DMS153 treated with DMSO at 0.1 percent for 48 hours (cell line): ENCODE measurements around the gene GOLT1A.

Experiments used
- DNase-seq: peaks from one replicate; lab custom pipeline; 2025; ENCODE audit not compliant: unreplicated experiment; lab: John Stamatoyannopoulos, UW

Gene GOLT1A

DNA sequence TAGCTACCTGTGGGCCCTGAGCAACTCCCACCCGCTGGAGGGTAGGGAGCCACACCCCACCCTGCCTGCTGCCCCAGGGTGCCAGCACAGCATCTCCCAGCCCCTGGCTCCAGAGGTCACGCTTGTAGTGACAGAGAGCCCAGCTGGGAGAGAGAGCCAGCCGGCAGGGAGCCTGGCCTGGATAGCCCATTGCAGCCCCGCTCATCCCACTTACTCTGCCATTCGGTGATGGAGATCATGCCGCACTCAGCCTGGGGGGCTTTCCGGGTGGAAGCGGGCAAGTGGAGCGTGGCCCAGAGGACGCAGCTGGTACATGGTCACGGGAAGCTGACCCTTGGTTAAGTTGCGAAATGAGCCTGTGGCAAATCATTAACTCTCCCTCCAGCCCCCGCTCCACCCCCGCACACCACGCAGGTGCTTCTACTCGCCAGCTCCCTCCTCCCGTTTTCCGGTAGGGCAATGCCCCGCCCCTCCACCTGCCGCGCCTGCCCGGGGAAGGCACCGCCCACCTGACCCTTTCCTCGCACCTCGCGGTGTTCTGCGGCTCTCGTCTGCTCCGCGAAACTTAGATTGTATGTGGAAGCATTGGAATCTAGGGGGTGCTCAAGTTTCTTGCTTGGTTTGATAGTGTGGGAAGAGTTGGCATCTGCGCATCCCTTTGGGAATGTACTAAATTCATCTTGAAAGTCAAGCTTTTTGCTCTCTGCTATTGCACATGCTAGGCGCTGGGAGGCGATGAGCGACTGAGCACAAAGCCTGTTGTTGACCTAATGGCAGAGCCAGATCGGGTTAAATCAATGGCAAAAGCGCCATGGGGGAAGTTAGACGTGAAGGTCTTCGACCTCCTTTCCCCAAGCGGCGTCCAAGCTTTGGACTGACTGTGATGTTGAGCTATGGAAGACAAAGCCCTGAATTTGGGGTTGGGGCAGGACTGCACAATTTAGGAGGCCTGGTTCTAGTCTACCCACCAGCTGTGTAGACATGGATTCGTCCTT lies at the start of gene GOLT1A:
GOLT1A (minus strand) TSS at position 321 of the 995 bp plus-strand sequence; CDS start at position 239, 82 bp downstream.
- DNase-seq = peak; percentile 92

- DNase-seq = no peak
Observed at GRCh38 chr1:204263254-204263910, 49.6 kb upstream of the GOLT1A start.

DNA sequence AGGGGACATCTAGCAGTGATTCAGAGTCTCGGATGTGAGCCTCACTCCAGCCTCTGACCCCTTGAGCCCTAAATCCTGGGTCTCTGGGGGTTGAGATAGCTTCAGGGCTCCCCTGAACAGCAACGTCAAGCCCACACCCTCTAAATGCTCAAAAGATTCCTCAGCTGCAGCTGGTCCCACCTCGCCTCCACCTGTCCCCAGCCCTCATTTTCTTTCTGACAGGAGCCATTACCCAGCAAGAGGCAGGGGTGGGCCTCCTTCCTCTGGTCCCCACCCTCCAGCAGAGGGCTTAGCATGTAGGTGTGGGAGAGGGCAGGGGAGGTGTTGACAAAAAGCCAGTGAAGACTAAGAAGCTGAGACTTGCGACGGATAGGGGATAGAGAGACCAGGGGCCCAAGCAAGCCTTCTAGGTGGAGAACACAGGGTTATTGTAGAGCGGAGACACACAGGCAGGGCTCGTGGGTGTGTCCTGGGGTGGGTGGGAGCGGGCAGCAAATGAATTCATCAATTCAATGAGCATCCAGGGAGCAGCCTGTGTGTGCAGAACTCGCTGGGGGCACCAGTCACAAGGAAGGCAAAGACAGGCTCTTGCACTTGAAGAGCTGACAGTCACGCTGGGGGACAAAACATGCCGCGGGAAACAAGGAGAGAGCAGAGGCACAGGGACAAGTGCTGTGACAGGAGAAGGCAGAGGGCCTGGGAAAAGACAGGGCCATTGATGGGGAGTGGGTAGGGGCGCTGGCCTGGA lies 48.9 kb upstream of the GOLT1A start:
- DNase-seq = no peak

- no peak for DNase-seq
Observed at GRCh38 chr1:204261746-204262505, 48.1 kb upstream of the GOLT1A start.

- DNase-seq = no peak
Observed at GRCh38 chr1:204261266-204261665, 47.5 kb upstream of the GOLT1A start.

GRCh38 chr1:204260601-204261197 lies 46.9 kb upstream of the GOLT1A start:
- no peak for DNase-seq

GRCh38 chr1:204259782-204260181 lies 46.0 kb upstream of the GOLT1A start:
- no peak for DNase-seq

- no peak for DNase-seq
Observed at GRCh38 chr1:204259196-204259595, 45.4 kb upstream of the GOLT1A start.

GRCh38 chr1:204258213-204259115 lies 44.7 kb upstream of the GOLT1A start:
- DNase-seq = peak; percentile 47

- DNase-seq = no peak
Observed at GRCh38 chr1:204257446-204257845, 43.7 kb upstream of the GOLT1A start.

GRCh38 chr1:204256531-204256930 lies 42.7 kb upstream of the GOLT1A start:
- no peak for DNase-seq

- no peak for DNase-seq
Observed at GRCh38 chr1:204255966-204256365, 42.2 kb upstream of the GOLT1A start.

DNA sequence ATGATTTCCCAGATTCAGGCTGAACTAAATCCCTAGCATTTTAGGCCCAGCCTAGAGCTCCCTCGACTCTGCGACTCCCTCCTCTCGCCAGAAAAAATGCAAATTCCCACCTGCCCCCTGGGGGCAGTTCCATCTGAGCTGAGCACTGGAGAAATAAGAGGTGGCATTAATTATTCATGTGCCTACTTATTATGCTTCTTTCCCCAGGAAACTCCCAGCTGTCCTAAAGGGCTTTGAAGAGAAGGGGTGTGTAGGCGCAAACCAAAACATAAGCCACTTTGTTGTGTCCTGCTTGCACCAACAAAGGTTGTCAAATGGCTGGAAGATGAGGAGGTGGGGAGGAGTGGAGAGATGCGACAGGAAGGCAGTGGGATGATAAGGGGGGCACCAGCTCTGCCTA lies 41.4 kb upstream of the GOLT1A start:
- DNase-seq = peak; percentile 49

GRCh38 chr1:204254031-204254661 lies 40.4 kb upstream of the GOLT1A start:
- no peak for DNase-seq

DNA sequence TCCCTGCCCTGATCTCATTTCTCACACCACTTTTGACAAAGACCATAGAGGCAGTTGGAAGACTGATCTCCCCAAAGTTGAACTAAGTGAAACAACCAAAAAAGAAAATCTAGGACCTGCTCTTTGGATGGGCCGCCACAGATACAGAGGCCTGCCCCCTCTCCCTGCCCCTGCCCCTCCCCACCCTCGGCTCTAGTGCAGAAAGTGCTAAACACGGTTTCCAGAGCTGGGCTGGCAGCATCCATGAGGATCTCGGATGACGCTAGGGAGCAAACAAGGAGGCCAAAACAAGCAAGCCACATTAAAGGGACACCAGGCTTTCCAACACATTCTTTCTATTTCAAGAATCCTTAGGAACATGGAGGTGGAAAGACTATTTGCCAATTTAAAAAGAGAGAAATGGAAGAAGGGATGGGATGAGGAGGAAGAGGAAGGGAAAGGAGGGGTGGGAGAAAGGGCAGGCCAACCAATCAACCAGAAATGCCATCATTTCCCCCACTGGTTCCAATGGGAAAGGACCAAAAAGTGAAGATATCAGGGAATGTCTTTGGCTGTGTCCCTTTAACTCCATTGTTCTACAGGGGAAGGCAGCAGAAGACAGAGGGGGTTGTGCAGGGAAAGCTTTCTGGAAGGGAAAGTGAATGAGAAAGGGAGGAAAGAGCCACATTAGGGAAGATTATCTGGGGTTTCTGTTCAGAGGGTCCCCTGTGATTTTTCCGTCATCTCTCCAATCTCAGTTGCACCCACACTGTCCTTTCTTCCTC lies 38.3 kb upstream of the GOLT1A start:
- no peak for DNase-seq

GRCh38 chr1:204251286-204251685 lies 37.5 kb upstream of the GOLT1A start:
- DNase-seq = no peak

- no peak for DNase-seq
Observed at GRCh38 chr1:204250428-204251030, 36.7 kb upstream of the GOLT1A start.
